ENCODE data around the gene MRGPRX2.

DNA sequence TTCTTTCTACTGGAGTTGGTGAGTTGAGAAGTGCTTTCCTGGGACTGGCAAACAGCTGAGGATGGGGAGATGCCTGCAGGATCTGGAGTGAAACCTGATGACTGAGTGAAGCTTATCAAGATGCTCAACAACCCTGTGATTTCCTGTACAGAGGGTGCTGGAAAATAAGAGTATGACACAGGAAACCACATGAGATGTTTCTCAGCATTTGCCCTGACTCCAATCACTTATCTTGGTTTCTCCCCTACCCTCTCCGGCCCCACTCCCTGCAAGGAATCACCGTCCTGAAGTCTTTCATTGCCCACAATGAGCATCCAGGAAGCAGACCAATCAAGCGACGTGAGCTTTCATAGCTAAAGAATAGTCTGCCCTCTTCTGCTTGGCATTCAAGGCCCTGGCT lies at the start of gene MRGPRX2:
- TF ChIP-seq, protein P1, sequence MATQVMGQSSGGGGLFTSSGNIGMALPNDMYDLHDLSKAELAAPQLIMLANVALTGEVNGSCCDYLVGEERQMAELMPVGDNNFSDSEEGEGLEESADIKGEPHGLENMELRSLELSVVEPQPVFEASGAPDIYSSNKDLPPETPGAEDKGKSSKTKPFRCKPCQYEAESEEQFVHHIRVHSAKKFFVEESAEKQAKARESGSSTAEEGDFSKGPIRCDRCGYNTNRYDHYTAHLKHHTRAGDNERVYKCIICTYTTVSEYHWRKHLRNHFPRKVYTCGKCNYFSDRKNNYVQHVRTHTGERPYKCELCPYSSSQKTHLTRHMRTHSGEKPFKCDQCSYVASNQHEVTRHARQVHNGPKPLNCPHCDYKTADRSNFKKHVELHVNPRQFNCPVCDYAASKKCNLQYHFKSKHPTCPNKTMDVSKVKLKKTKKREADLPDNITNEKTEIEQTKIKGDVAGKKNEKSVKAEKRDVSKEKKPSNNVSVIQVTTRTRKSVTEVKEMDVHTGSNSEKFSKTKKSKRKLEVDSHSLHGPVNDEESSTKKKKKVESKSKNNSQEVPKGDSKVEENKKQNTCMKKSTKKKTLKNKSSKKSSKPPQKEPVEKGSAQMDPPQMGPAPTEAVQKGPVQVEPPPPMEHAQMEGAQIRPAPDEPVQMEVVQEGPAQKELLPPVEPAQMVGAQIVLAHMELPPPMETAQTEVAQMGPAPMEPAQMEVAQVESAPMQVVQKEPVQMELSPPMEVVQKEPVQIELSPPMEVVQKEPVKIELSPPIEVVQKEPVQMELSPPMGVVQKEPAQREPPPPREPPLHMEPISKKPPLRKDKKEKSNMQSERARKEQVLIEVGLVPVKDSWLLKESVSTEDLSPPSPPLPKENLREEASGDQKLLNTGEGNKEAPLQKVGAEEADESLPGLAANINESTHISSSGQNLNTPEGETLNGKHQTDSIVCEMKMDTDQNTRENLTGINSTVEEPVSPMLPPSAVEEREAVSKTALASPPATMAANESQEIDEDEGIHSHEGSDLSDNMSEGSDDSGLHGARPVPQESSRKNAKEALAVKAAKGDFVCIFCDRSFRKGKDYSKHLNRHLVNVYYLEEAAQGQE (IDR thresholded peaks at IDR 0.05; ENCODE audit: insufficient read depth in 1 of 2, low read depth in 2 of 2, low read length in 2 of 2) = no peak
- TF ChIP-seq POLR2AphosphoS5 (IDR thresholded peaks at IDR 0.05; ENCODE audit: low read depth, low read length) = no peak
- TF ChIP-seq TAF1 (IDR thresholded peaks at IDR 0.05; ENCODE audit: borderline replicate concordance, insufficient read depth, low read length) = no peak
- TF ChIP-seq SIN3A (IDR thresholded peaks at IDR 0.05; ENCODE audit: borderline replicate concordance, insufficient read depth, low read length) = no peak
- no peak for TF ChIP-seq FOXP2 (optimal IDR thresholded peaks at IDR 0.05; ENCODE audit: borderline replicate concordance, extremely low read depth, extremely low read length, insufficient read depth)

Measured in PFSK-1 (cell line).